Hematopoietic multipotent progenitor cell treated with erythropoietin and hydrocortisone succinate and interleukin-3 and kit ligand, for 8 days (in vitro differentiated cells): Measurements from ENCODE around the gene ZNF724.

Experiments used
- DNase-seq: peaks from one replicate; pipeline ENCODE4 v3.0.0-alpha.2; 2015

Gene ZNF724

GRCh38 chr19:23222998-23223652 is 27.1 kb downstream of the ZNF724 start:
- no peak for DNase-seq

- no peak for DNase-seq
These were observed 46.3 kb downstream of the ZNF724 start for GRCh38 chr19:23203841-23204344.

- DNase-seq = no peak
These were observed 59.9 kb downstream of the ZNF724 start for GRCh38 chr19:23190341-23190740.

GRCh38 chr19:23183251-23183650 is 66.9 kb downstream of the ZNF724 start:
- no peak for DNase-seq
